ENCODE measurements around the gene ARRDC1. TPM values are rescaled to one million over a fixed set of nuclear protein-coding genes. Genes with fewer than 3 reads are reported as not detected.

The ARRDC1 gene
- total RNA-seq, 4 donors from 2014 or later: 16.6 to 28.2 (median 21.7) TPM

GRCh38 chr9:137583957-137584356, 21.5 kb upstream of the ARRDC1 start:
- no peak for TF ChIP-seq POLR2A (IDR thresholded peaks at IDR 0.05; ENCODE audit: low read depth)
- no peak for TF ChIP-seq POLR2AphosphoS5 (IDR thresholded peaks at IDR 0.05)
- no peak for TF ChIP-seq EP300 (IDR thresholded peaks at IDR 0.05)
- TF ChIP-seq CTCF (IDR thresholded peaks at IDR 0.05): no peak
- DNase-seq (ENCODE audit: extremely low spot score): no peak
- intact Hi-C loops (cut with DNase I): no loop called here
- no peaks in the 10 kb centered on the region for H3K9me3 ChIP-seq
- WGBS: 85% methylated on average over 4 of the region's 8 CpGs
- H3K4me3 ChIP-seq: no peak overlapping the region
- peaks cover 19 to 81% (median 69%) of the 10 kb centered on the region in 4 donors for H3K36me3 ChIP-seq
- peaks cover 9 to 39% (median 26%) of the 10 kb centered on the region in 4 donors for H3K4me1 ChIP-seq
- no peaks in the 10 kb centered on the region for H3K27me3 ChIP-seq
- H3K27ac ChIP-seq (replicated peaks in 1 of 4): no peak overlapping the region

- Histone ChIP-seq H3K36me3 (peaks cover 19 to 68% (median 59%) of the 10 kb centered on the region in 4 donors), H3K4me1 (peaks cover 15 to 34% (median 28%) of the 10 kb centered on the region in 4 donors), H3K27ac (replicated peaks in 1 of 4) (no peak overlapping the region), H3K27me3 (no peaks in the 10 kb centered on the region), H3K9me3 (no peaks in the 10 kb centered on the region), H3K4me3 (no peak overlapping the region)
- DNase-seq (ENCODE audit: extremely low spot score): no peak
- TF ChIP-seq POLR2AphosphoS5 (IDR thresholded peaks at IDR 0.05) (no peak), CTCF (IDR thresholded peaks at IDR 0.05) (no peak), POLR2A (IDR thresholded peaks at IDR 0.05; ENCODE audit: low read depth) (no peak), EP300 (IDR thresholded peaks at IDR 0.05) (no peak)
- WGBS: 95% methylated on average over 9 of the region's 14 CpGs
- intact Hi-C loops (cut with DNase I): no loop called here
These were observed 18.6 kb upstream of the ARRDC1 start for GRCh38 chr9:137586854-137587253.

- intact Hi-C loops (cut with DNase I): no loop called here
- H3K4me1 ChIP-seq: peaks cover 15 to 34% (median 28%) of the 10 kb centered on the region in 4 donors
- DNase-seq (ENCODE audit: extremely low spot score): no peak
- no peaks in the 10 kb centered on the region for H3K27me3 ChIP-seq
- no peak for TF ChIP-seq CTCF (IDR thresholded peaks at IDR 0.05)
- no peak for TF ChIP-seq EP300 (IDR thresholded peaks at IDR 0.05)
- TF ChIP-seq POLR2A (IDR thresholded peaks at IDR 0.05; ENCODE audit: low read depth): no peak
- TF ChIP-seq POLR2AphosphoS5 (IDR thresholded peaks at IDR 0.05): no peak
- H3K9me3 ChIP-seq: no peaks in the 10 kb centered on the region
- H3K36me3 ChIP-seq: peaks cover 12 to 53% (median 45%) of the 10 kb centered on the region in 4 donors
- H3K27ac ChIP-seq (replicated peaks in 1 of 4): no peak overlapping the region
- WGBS: 97% methylated on average over 13 of the region's 13 CpGs
- no peak overlapping the region for H3K4me3 ChIP-seq
These were observed 17.2 kb upstream of the ARRDC1 start for GRCh38 chr9:137588311-137588710.

GRCh38 chr9:137588891-137589290, 16.6 kb upstream of the ARRDC1 start:
- 91% methylated on average over 6 of the region's 6 CpGs for WGBS

More at GRCh38 chr9:137588891-137589290, 16.6 kb upstream of the ARRDC1 start:
- TF ChIP-seq CTCF (IDR thresholded peaks at IDR 0.05) (no peak), EP300 (IDR thresholded peaks at IDR 0.05) (no peak), POLR2A (IDR thresholded peaks at IDR 0.05; ENCODE audit: low read depth) (no peak), POLR2AphosphoS5 (IDR thresholded peaks at IDR 0.05) (no peak)
- intact Hi-C loops (cut with DNase I): no loop called here
- H3K4me1 ChIP-seq: peaks cover 15 to 34% (median 28%) of the 10 kb centered on the region in 4 donors
- no peaks in the 10 kb centered on the region for H3K9me3 ChIP-seq
- peak overlapping the region in 3 of 4 donors; percentile 64 to 81 (median 68) for H3K4me3 ChIP-seq
- no peak overlapping the region for H3K27ac ChIP-seq (replicated peaks in 1 of 4)
- no peaks in the 10 kb centered on the region for H3K27me3 ChIP-seq
- DNase-seq (ENCODE audit: extremely low spot score): no peak
- H3K36me3 ChIP-seq: peaks cover 11 to 47% (median 42%) of the 10 kb centered on the region in 4 donors
